Lung (tissue), 12 donors: ENCODE measurements around the gene SUSD1. TPM values are rescaled to one million over a fixed set of nuclear protein-coding genes. Genes with fewer than 3 reads are reported as not detected.

Experiments
- ATAC-seq: fragments of 200-7000 bp; cut with Tn5 transposase; one replicate; pipeline ENCODE4 v1.9.1; 2020; ENCODE audit warnings: moderate number of reproducible peaks; ENCODE audit not compliant: insufficient read depth, low FRiP score
- DNase-seq, 3 donors: peaks; one replicate each; pipeline ENCODE4 v3.0.0-alpha.2; 2013 to 2017
- H3K27ac ChIP-seq, 2 donors: one replicate each; pipeline ENCODE4 v1.5.1; 2013; ENCODE audit warnings: mild to moderate bottlenecking in 2 of 2, moderate library complexity in 2 of 2, control low read depth in 1 of 2, inconsistent platforms in 1 of 2, low read depth in 1 of 2, low read length in 1 of 2
- H3K27me3 ChIP-seq, 3 donors: one replicate each; pipeline ENCODE4 v1.5.1; 2013; ENCODE audit warnings: low read length in 2 of 3; ENCODE audit not compliant: control insufficient read depth in 3 of 3, insufficient read depth in 3 of 3
- H3K36me3 ChIP-seq, 4 donors: one replicate each; pipeline ENCODE4 v1.5.1; 2013; ENCODE audit warnings: low read length in 4 of 4, mild to moderate bottlenecking in 1 of 4, moderate library complexity in 1 of 4; ENCODE audit not compliant: control insufficient read depth in 4 of 4, insufficient read depth in 4 of 4
- H3K4me1 ChIP-seq, 5 donors: one replicate each; pipeline ENCODE4 v1.5.1; 2013; ENCODE audit warnings: low read length in 5 of 5, mild to moderate bottlenecking in 2 of 5, moderate library complexity in 1 of 5; ENCODE audit not compliant: control insufficient read depth in 5 of 5, insufficient read depth in 5 of 5
- H3K4me3 ChIP-seq: one replicate; pipeline ENCODE4 v1.5.1; 2013; ENCODE audit warnings: mild to moderate bottlenecking, control low read depth, moderate library complexity
- H3K9ac ChIP-seq, 2 donors: one replicate each; pipeline ENCODE4 v1.5.1; 2013; ENCODE audit warnings: low read length in 2 of 2, control low read depth in 1 of 2; ENCODE audit not compliant: insufficient read depth in 1 of 2
- H3K9me3 ChIP-seq, 4 donors: one replicate each; pipeline ENCODE4 v1.5.1; 2013; ENCODE audit warnings: low read length in 3 of 4, mild to moderate bottlenecking in 1 of 4, moderate library complexity in 1 of 4; ENCODE audit not compliant: control insufficient read depth in 4 of 4, insufficient read depth in 3 of 4
- CTCF ChIP-seq: IDR thresholded peaks from 2 replicates; pipeline ENCODE4 v1.5.1; 2012; ENCODE audit warnings: mild to moderate bottlenecking; ENCODE audit errors: control extremely low read depth, extremely low read depth
- WGBS, 2 donors: extraction: QIAGEN DNeasy Blood & Tissue Kit; methylation state at CpG; one replicate each; pipeline ENCODE4 v1.1.7; 2013; 5-methylcytosine and 5-hydroxymethylcytosine counted together
- polyA plus RNA-seq, 2 donors: library from polyadenylated mRNA; stranded (reverse); fragments of 200-250 nt; gene quantifications; one replicate each; pipeline ENCODE4 v1.2.1, GENCODE V29; 2013
- total RNA-seq, 2 donors: library from RNA; depleted of rRNA in 1 of 2; stranded (reverse); fragments of >200 nt in 1 of 2; gene quantifications; one replicate each; pipeline ENCODE4 v1.2.1, GENCODE V29; 2014 to 2021
- donor health status: control.
- donor health status: control.
- donor health status: Bipolar disorder and iron deficiency.
- donor health status: healthy.
- donor health status: DM: yes; HTN: yes; CAD: no.

Gene SUSD1
- total and polyA plus RNA-seq, 4 donors, result 4.4 to 26.6 (median 21.1) TPM

DNA sequence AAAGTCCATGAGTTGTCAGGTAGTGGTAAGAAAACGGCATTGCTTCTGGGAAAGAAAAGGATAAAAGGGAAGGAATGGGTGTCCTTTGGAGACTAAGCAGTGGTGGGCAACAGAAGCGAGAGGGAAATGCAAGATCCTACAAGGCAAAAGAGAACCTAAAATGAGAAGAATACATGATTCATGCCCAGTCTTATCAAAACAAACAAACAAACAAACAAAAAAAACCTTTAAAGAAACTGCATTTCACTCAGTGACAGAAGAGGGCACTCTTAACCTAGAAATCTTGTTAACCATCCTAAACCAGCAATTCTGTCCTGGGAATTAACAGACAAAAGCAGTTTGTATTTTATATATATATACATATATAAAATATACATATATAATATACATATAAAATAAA, 88.5 kb downstream of the SUSD1 start:
- WGBS, 2 donors, result 85 to 92% methylated on average over 2 of the region's 2 CpGs
- H3K9ac ChIP-seq, result no peak overlapping the region
- TF ChIP-seq CTCF, result peak; percentile 42
- no peak overlapping the region for H3K4me3 ChIP-seq
- H3K27me3 ChIP-seq, result no peaks in the 10 kb centered on the region
- no peak overlapping the region for H3K27ac ChIP-seq
- ATAC-seq, result no peak
- no peaks in the 10 kb centered on the region for H3K4me1 ChIP-seq
- peak in 2 of 3 donors; percentile 56 to 60 for DNase-seq
- H3K9me3 ChIP-seq, result no peaks in the 10 kb centered on the region
- H3K36me3 ChIP-seq, result peaks cover 0 to 7% (median 2%) of the 10 kb centered on the region in 4 donors

- Histone ChIP-seq H3K27ac (no peak overlapping the region), H3K4me3 (no peak overlapping the region), H3K27me3 (no peaks in the 10 kb centered on the region), H3K36me3 (peaks cover 0 to 5% (median 2%) of the 10 kb centered on the region in 4 donors), H3K4me1 (no peaks in the 10 kb centered on the region), H3K9me3 (no peaks in the 10 kb centered on the region), H3K9ac (no peak overlapping the region)
- WGBS, 2 donors, result 61 to 74% methylated on average over 2 of the region's 2 CpGs
- no peak for TF ChIP-seq CTCF
- no peak for DNase-seq
- no peak for ATAC-seq
Observed at GRCh38 chr9:112084907-112085306, 90.2 kb downstream of the SUSD1 start.

DNA sequence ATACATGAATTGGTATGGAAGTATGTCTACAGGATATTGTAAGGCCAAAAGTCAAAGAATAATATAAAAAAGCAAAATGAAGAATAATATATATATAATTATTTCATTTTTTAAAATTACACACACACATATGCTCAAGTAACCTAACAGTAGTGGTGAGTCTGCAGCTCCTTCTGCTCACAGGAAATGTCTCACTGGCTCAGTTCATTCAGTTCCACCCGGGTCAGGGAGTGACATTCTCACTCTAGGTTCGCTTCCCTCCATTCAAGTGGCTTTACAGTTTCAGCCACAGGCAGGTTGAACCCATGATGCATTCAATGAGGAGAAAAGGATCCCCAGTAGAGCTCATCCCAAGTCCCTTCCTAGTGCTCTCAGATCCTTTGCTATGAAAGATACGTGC, 90.8 kb downstream of the SUSD1 start:
- 72 to 76% methylated on average over 3 of the region's 3 CpGs for WGBS, 2 donors

More for the DNA sequence above, 90.8 kb downstream of the SUSD1 start:
- no peaks in the 10 kb centered on the region for H3K9me3 ChIP-seq
- no peak overlapping the region for H3K4me3 ChIP-seq
- DNase-seq, result no peak
- no peak for TF ChIP-seq CTCF
- H3K4me1 ChIP-seq, result no peaks in the 10 kb centered on the region
- H3K27me3 ChIP-seq, result no peaks in the 10 kb centered on the region
- no peak overlapping the region for H3K9ac ChIP-seq
- no peak overlapping the region for H3K27ac ChIP-seq
- peaks cover 0 to 5% (median 2%) of the 10 kb centered on the region in 4 donors for H3K36me3 ChIP-seq
- no peak for ATAC-seq
